Activated CD4-positive, alpha-beta T cell treated with anti-CD3 and anti-CD28 coated beads, Interleukin-2, Interleukin-6, amounts not matched to agents 100 ng/mL and 50 ng/mL, durations not matched to agents 16 hours and 8 hours (primary cell): Measurements from ENCODE around the gene SEC23B.
A peak's percentile ranks its signal among the peaks of the same experiment; 100 is the strongest.

Experiments
- DNase-seq: peaks from one replicate; pipeline ENCODE4 v3.0.0-alpha.2; 2020

Gene SEC23B

GRCh38 chr20:18527339-18527738, 19.6 kb downstream of the SEC23B start:
- DNase-seq: no peak

GRCh38 chr20:18527836-18528235, 20.1 kb downstream of the SEC23B start:
- DNase-seq: no peak

GRCh38 chr20:18529041-18529440, 21.3 kb downstream of the SEC23B start:
- DNase-seq: no peak

- DNase-seq: no peak
Measured at GRCh38 chr20:18532626-18533025, 24.9 kb downstream of the SEC23B start.

- DNase-seq: no peak
Measured at GRCh38 chr20:18533491-18533890, 25.8 kb downstream of the SEC23B start.

- DNase-seq: no peak
Measured at GRCh38 chr20:18533978-18534644, 26.4 kb downstream of the SEC23B start.

- DNase-seq: no peak
Measured at GRCh38 chr20:18537651-18538050, 29.9 kb downstream of the SEC23B start.

- no peak for DNase-seq
Measured at GRCh38 chr20:18541741-18542140, 34.0 kb downstream of the SEC23B start.

- DNase-seq: no peak
Measured at GRCh38 chr20:18543216-18543615, 35.5 kb downstream of the SEC23B start.

GRCh38 chr20:18543932-18544331, 36.2 kb downstream of the SEC23B start:
- DNase-seq: no peak

- no peak for DNase-seq
Measured at GRCh38 chr20:18545566-18545965, 37.8 kb downstream of the SEC23B start.

GRCh38 chr20:18548465-18548864, 40.7 kb downstream of the SEC23B start:
- DNase-seq: no peak

- no peak for DNase-seq
Measured at GRCh38 chr20:18553746-18554145, 46.0 kb downstream of the SEC23B start.

GRCh38 chr20:18566892-18567738, 59.4 kb downstream of the SEC23B start, which contains the start of gene SMIM26:
TSS of gene SMIM26 (plus strand) at chr20:18567432. CDS start at chr20:18567479, 47 bp downstream.
- peak; percentile 97 for DNase-seq

GRCh38 chr20:18567739-18568091, 60.0 kb downstream of the SEC23B start:
- DNase-seq: peak; percentile 6

- no peak for DNase-seq
Measured at GRCh38 chr20:18571009-18571408, 63.3 kb downstream of the SEC23B start.

GRCh38 chr20:18571578-18571977, 63.8 kb downstream of the SEC23B start:
- no peak for DNase-seq

GRCh38 chr20:18577942-18578341, 70.2 kb downstream of the SEC23B start:
- no peak for DNase-seq

GRCh38 chr20:18578581-18578980, 70.8 kb downstream of the SEC23B start:
- DNase-seq: no peak

- DNase-seq: no peak
Measured at GRCh38 chr20:18580012-18580411, 72.3 kb downstream of the SEC23B start.

GRCh38 chr20:18585134-18585533, 77.4 kb downstream of the SEC23B start:
- DNase-seq: no peak

- DNase-seq: peak; percentile 96
Measured at GRCh38 chr20:18587665-18588573, 80.2 kb downstream of the SEC23B start, which contains the start of gene DTD1. TSS of gene DTD1 (plus strand) at chr20:18588054. CDS start at chr20:18588073, 19 bp downstream.

- DNase-seq: no peak
Measured at GRCh38 chr20:18588574-18588933, 80.8 kb downstream of the SEC23B start.
